Suprapubic skin (tissue), 4 donors: ENCODE data around the gene FLVCR1. TPM values are rescaled to one million over a fixed set of nuclear protein-coding genes. Genes with fewer than 3 reads are reported as not detected.

Experiments
- DNase-seq, 2 donors: peaks; one replicate each; pipeline ENCODE4 v3.0.0-alpha.2; 2019; ENCODE audit warnings: low spot score in 2 of 2
- H3K27ac ChIP-seq: fragments of 200-600 bp; sonication (generic); one replicate; pipeline ENCODE4 v1.5.1; 2019
- H3K27me3 ChIP-seq: fragments of 200-600 bp; sonication (generic); one replicate; pipeline ENCODE4 v1.5.1; 2019
- H3K36me3 ChIP-seq: fragments of 200-600 bp; sonication (generic); one replicate; pipeline ENCODE4 v1.5.1; 2019
- H3K4me1 ChIP-seq: fragments of 200-600 bp; sonication (generic); one replicate; pipeline ENCODE4 v1.5.1; 2019
- H3K4me3 ChIP-seq: fragments of 200-600 bp; sonication (generic); one replicate; pipeline ENCODE4 v1.5.1; 2019; ENCODE audit warnings: mild to moderate bottlenecking
- H3K9me3 ChIP-seq: fragments of 200-600 bp; sonication (generic); one replicate; pipeline ENCODE4 v1.5.1; 2019
- EP300 ChIP-seq: sonication (generic); formaldehyde crosslinking; IDR thresholded peaks from one replicate; pipeline ENCODE4 v1.6.1; 2017; ENCODE audit warnings: antibody characterized with exemption
- POLR2A ChIP-seq, 2 donors: fragments of 450-650 bp; IDR thresholded peaks; one replicate each; pipeline ENCODE4 v1.6.1; 2017; ENCODE audit warnings: antibody characterized with exemption in 2 of 2, mild to moderate bottlenecking in 2 of 2, moderate library complexity in 2 of 2
- POLR2AphosphoS5 ChIP-seq, 3 donors: sonication (generic); formaldehyde crosslinking; IDR thresholded peaks; one replicate each; pipeline ENCODE4 v1.6.1; 2017; ENCODE audit warnings: antibody characterized with exemption in 3 of 3
- WGBS: methylation state at CpG from one replicate; pipeline ENCODE4 v1.1.5; 2018; 5-methylcytosine and 5-hydroxymethylcytosine counted together
- total RNA-seq, 4 donors: library from RNA; depleted of rRNA; stranded (reverse); fragments of >200 nt; gene quantifications; one replicate each; pipeline ENCODE4 v1.1.0, GENCODE V29; 2016
- TF ChIP-seq, protein P1 (sequence below), 2 donors: fragments of 200-600 bp in 1 of 2; fragments of 450-650 bp in 1 of 2; sonication (generic) in 1 of 2; IDR thresholded peaks; one replicate each; pipeline ENCODE4 v1.5.1; 2016 to 2019; ENCODE audit warnings: antibody characterized with exemption in 2 of 2, mild to moderate bottlenecking in 1 of 2, moderate library complexity in 1 of 2

The FLVCR1 gene
- total RNA-seq, 4 donors from 2014 or later, result 4.3 to 8.5 (median 6.3) TPM

DNA sequence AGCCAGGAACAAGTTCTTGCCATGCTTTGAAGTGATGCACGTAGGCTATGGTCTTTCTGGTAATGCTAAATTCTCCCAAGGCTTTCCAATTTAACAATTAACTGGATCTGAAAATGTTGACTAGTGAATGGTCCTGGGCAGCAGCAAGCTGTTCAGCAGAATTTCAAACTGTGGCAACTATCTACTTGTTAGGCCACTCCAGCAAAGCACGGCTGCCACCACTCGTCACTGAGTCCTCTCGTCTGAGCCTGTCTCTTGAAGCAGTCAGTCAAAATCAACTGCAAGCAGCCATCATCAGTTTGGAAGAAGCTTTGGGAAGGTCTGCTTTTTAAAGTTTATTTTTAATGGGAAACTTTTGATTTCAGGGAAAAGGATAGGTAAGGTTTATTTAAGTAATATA lies 6.1 kb downstream of the FLVCR1 start:
- H3K4me1 ChIP-seq, result peaks cover 13% of the 10 kb centered on the region
- H3K27ac ChIP-seq, result no peak overlapping the region
- WGBS, result 86% methylated on average over 4 of the region's 4 CpGs
- no peak for DNase-seq
- peaks cover 3% of the 10 kb centered on the region for H3K36me3 ChIP-seq
- H3K4me3 ChIP-seq, result no peak overlapping the region
- H3K9me3 ChIP-seq, result no peaks in the 10 kb centered on the region
- TF ChIP-seq, protein P1, sequence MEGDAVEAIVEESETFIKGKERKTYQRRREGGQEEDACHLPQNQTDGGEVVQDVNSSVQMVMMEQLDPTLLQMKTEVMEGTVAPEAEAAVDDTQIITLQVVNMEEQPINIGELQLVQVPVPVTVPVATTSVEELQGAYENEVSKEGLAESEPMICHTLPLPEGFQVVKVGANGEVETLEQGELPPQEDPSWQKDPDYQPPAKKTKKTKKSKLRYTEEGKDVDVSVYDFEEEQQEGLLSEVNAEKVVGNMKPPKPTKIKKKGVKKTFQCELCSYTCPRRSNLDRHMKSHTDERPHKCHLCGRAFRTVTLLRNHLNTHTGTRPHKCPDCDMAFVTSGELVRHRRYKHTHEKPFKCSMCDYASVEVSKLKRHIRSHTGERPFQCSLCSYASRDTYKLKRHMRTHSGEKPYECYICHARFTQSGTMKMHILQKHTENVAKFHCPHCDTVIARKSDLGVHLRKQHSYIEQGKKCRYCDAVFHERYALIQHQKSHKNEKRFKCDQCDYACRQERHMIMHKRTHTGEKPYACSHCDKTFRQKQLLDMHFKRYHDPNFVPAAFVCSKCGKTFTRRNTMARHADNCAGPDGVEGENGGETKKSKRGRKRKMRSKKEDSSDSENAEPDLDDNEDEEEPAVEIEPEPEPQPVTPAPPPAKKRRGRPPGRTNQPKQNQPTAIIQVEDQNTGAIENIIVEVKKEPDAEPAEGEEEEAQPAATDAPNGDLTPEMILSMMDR (IDR thresholded peaks at IDR 0.05), result no peak
- TF ChIP-seq POLR2A (IDR thresholded peaks at IDR 0.05), result no peak
- TF ChIP-seq EP300, result no peak
- TF ChIP-seq POLR2AphosphoS5 (IDR thresholded peaks at IDR 0.05), result no peak
- H3K27me3 ChIP-seq, result no peaks in the 10 kb centered on the region

DNA sequence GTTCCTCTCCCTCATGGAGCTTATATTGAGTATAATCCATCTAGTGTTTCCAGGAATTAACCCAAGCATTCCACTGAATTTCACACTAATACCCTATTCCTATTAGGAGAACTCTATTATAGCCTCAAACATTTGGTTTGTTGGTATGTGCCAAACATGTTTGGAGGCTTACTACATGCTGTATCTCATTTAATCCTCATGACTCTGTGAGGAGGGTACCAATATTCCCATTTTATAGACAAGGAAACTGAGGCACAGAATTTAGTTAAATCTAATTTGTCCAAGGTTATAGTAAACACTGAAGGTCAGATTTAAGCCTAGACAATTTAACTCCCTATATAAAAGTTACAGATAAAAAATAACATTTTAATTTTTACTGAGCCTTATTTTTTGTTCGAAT lies 9.1 kb downstream of the FLVCR1 start:
- H3K36me3 ChIP-seq, result peaks cover 3% of the 10 kb centered on the region
- no peaks in the 10 kb centered on the region for H3K9me3 ChIP-seq
- TF ChIP-seq EP300 (no peak), POLR2A (IDR thresholded peaks at IDR 0.05) (no peak), POLR2AphosphoS5 (IDR thresholded peaks at IDR 0.05) (no peak)
- TF ChIP-seq, protein P1 (IDR thresholded peaks at IDR 0.05), result no peak
- no peaks in the 10 kb centered on the region for H3K4me1 ChIP-seq
- WGBS, result 94% methylated on average over 1 of the region's 1 CpG
- DNase-seq, result no peak
- H3K27ac ChIP-seq, result no peak overlapping the region
- H3K27me3 ChIP-seq, result no peaks in the 10 kb centered on the region
- H3K4me3 ChIP-seq, result no peak overlapping the region

DNA sequence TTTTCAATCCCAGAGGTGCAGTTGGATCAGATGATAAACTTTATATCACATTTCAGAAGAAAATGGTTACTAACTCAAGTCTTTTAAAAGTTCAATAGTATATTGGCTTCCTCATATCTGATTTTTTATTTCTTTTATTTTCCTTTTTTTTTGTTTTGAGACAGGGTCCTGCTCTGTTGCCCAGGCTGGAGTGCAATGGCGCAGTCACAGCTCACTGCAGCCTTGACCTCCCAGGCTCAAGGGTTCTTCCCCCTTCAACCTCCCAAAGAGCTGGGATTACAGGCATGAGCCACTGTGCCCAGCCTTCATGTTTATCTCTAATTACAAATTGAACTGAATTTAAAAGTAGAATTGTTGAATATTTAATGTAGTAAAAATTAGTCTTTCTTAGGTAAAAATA lies 13.9 kb downstream of the FLVCR1 start:
- TF ChIP-seq POLR2A (IDR thresholded peaks at IDR 0.05) (no peak), POLR2AphosphoS5 (IDR thresholded peaks at IDR 0.05) (no peak), EP300 (no peak)
- TF ChIP-seq, protein P1 (IDR thresholded peaks at IDR 0.05), result no peak
- WGBS, result 2% methylated on average over 1 of the region's 1 CpG
- Histone ChIP-seq H3K4me3 (no peak overlapping the region), H3K36me3 (peaks cover 27% of the 10 kb centered on the region), H3K9me3 (no peaks in the 10 kb centered on the region), H3K27ac (no peak overlapping the region), H3K4me1 (no peaks in the 10 kb centered on the region), H3K27me3 (no peaks in the 10 kb centered on the region)
- no peak for DNase-seq

DNA sequence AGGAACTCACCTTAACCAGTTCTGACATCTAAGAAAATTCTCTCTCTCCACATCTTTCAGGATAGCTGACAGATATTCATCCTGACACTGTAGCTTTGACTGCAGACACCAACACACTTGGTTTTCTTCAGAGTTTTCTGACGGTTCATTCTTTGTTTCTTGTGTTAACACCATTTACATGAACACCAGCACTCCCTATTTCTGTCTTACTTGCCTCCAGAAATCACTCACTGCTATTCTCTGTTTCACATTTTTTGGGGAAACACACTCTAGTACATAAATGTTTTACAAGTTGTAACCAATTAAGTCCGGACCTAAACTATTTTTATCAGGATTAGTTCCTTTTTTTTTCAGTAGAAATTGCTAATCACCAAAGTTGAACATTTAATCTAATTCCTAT lies 15.4 kb downstream of the FLVCR1 start:
- Histone ChIP-seq H3K4me1 (no peaks in the 10 kb centered on the region), H3K27ac (no peak overlapping the region), H3K27me3 (no peaks in the 10 kb centered on the region), H3K9me3 (no peaks in the 10 kb centered on the region), H3K36me3 (peaks cover 27% of the 10 kb centered on the region), H3K4me3 (no peak overlapping the region)
- 64% methylated on average over 2 of the region's 2 CpGs for WGBS
- DNase-seq, result no peak
- TF ChIP-seq EP300 (no peak), POLR2AphosphoS5 (IDR thresholded peaks at IDR 0.05) (no peak)
- TF ChIP-seq, protein P1 (IDR thresholded peaks at IDR 0.05), result no peak

DNA sequence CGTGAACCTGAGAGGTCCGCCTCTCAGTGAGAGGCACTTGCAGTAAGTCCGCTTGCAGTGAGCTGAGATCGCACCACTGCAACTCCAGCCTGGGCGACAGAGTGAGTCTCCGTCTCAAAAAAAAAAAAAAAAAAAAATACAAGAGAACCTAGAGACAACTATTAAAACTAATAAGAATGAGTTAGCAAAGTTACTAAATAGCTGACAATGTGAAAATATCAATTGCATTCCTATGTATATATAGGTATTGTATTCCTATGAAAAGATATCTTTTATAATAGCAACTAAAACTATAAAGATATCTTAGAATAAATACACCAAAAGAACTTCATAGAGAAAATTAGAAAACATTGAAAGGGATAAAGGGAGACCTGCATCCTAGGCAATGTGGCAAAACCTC lies 20.3 kb downstream of the FLVCR1 start:
- H3K27me3 ChIP-seq, result no peaks in the 10 kb centered on the region
- TF ChIP-seq POLR2AphosphoS5 (IDR thresholded peaks at IDR 0.05) (no peak), EP300 (no peak), POLR2A (IDR thresholded peaks at IDR 0.05) (no peak)
- TF ChIP-seq, protein P1 (IDR thresholded peaks at IDR 0.05), result no peak
- no peak overlapping the region for H3K4me3 ChIP-seq
- peaks cover 27% of the 10 kb centered on the region for H3K36me3 ChIP-seq
- 92% methylated on average over 6 of the region's 6 CpGs for WGBS
- H3K27ac ChIP-seq, result no peak overlapping the region
- H3K9me3 ChIP-seq, result no peaks in the 10 kb centered on the region
- no peak for DNase-seq
- H3K4me1 ChIP-seq, result no peaks in the 10 kb centered on the region
